ENCODE data around the gene GRIN3A.
A peak's percentile ranks its signal among the peaks of the same experiment; 100 is the strongest.
"Not testable (repeated sequence)": the region's sequence is repeated elsewhere in the genome, so short reads cannot be mapped to it uniquely, and the experiment has no call there.

GRIN3A gene

DNA sequence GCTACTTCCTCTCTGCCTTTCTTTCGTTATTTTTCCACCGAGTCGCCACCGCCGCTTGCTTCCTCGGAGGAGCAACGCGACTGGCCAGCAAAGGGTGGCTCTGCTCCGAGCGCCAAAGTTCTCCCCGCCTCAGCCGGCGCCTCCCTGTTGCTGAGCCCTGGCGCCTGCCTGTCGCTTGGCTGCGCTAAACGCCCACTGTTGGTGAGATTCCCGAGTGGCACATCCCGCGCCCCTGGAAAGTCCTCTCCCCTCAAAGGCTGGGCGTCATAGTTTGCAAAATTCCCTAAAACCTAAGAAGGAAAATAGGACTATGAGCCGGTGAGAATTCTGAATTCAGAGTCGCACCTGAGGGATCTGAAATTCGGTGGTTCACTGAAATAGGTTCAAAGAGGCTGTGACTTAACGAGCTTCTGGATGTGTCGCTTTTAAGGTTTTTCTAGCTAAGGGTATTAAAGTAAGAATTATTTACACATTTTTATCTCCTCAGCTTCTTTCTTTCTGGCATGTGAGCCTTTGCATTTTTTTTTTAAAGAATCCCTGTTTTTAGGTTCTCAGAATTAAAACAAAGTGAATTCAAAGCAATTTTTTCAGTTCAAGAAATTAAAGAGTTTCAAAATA is at the start of gene GRIN3A:
GRIN3A (minus strand) TSS at position 82 of the 618 bp plus-strand sequence. CDS start 668 bp downstream, outside the sequence.
- ATAC-seq, result no peak

DNA sequence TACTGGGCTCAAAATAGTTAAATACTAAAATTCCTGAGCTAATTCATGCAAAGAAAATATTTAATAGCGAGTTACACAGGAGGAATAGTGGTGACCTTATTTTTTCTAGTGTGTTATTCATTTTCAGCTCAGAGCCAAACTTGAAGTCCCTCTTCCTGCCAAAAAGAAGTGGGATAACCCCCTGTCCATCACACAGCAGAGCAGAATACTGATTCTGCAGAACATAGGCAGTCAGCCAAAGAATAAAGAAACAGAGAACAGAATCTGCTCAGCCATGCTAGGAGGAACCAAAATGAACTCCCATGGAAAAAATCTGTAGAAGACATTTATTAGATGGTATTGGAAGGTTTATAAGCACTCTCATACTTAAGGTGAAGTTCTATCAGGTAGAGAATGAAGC is 49.4 kb upstream of the GRIN3A start:
- no peak for DNase-seq

More for the DNA sequence above, at the start of gene GRIN3A:
- DNase-seq, result peak; percentile 6

GRCh38 chr9:101778332-101778731 is 39.9 kb upstream of the GRIN3A start:
- no peak for DNase-seq

More for the DNA sequence above, 49.4 kb upstream of the GRIN3A start:
- no peak for ATAC-seq

GRCh38 chr9:101764472-101764871 is 26.0 kb upstream of the GRIN3A start:
- ATAC-seq (no peak), DNase-seq (no peak)

More at GRCh38 chr9:101778332-101778731, 39.9 kb upstream of the GRIN3A start:
- no peak for ATAC-seq

DNA sequence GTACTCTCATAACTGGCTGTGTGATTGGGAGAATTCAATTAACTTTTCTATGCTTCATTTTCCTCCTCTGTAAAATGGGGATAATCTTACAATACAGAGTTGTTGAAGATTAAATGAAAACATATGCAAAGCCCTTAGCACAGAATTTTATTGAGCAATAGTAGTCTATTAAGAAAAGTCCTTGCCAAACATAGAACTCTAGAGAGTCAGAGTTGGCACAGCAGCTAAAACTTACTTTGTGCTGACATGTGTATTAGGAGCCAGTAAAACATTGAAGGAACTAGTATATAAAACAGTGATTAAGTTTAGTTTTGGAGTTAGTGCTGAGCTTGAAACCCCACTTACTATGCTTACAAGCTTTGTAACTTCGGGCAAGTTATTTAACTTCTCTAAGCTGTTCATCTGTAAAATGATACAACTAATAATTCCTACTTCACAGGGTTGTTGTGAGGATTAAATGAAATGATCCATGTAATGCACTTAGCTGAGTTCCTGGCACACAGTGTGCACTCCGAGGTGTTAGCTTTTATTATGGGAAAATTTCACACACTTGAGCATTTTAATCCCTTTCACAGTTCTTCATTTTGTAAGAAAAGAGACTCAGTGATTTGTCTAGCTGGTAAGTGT is 20.0 kb upstream of the GRIN3A start:
- DNase-seq (no peak), ATAC-seq (no peak)

DNA sequence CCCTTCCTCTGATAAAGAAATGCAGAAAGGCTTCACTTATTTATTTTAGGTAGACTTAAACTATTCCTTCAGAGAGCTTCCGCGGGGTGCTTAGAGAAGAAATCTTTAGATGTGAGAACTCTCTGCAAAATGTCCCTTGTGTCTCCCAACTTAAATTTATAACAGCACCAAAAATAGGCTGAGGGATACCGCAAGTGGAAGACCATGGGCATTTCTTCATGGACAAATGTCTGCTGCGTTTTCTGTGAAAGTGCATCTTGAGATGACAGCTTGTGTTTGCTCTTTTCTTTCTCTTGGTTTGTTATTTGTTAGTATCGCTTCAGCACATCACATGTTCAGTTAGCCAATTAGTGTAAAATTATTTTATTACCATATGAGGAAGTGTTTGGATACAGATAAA is 15.3 kb upstream of the GRIN3A start:
- ATAC-seq (no peak), DNase-seq (no peak)

DNA sequence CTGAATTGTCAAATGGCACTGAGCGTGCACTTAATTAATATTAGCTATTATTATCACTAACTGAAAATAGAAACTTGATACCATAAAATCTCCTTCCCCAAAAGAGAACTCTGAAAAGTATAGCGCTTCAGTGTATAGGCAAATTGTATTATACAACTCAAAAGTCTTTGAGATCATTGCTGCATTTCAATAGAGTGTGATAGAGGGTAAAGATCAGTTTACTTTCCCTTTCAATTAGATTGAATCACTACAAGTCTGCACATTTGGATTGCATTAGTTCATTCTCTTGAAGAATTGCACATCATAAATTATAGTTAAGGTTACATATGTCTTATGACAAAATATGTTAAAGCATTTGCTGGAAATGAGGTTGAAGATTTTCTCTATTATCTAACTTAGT is 13.4 kb upstream of the GRIN3A start:
- DNase-seq (no peak), ATAC-seq (no peak)

- ATAC-seq (no peak), DNase-seq (no peak)
These were observed 864 bp upstream of the GRIN3A start for GRCh38 chr9:101739311-101739710.

- DNase-seq (no peak), ATAC-seq (no peak)
These were observed 512 bp downstream of the GRIN3A start for GRCh38 chr9:101737705-101738565.

- DNase-seq, result no peak
- ATAC-seq, result no peak
These were observed 1.2 kb downstream of the GRIN3A start for GRCh38 chr9:101737165-101737704.

DNA sequence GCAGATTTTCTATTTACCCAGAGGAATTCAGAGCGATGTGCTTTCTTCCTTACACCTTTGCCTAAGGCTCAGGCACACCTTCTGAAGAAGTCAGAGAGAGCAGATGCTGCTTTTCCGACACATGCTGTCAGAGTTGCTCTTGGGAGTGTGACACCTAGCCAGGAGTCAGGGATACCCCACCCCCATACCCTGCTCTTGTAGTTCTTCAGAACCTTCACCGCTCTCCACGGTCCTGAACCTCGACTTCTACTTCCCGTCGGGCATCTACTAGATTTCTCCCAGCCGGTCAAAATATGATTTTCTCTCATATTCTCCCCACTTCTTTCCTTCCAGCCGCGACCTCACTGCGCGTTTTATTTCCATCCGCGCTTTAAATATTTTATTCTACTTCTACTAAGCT is 1.7 kb downstream of the GRIN3A start:
- no peak for DNase-seq
- ATAC-seq, result no peak

GRCh38 chr9:101731429-101731828 is 7.0 kb downstream of the GRIN3A start:
- no peak for ATAC-seq

DNA sequence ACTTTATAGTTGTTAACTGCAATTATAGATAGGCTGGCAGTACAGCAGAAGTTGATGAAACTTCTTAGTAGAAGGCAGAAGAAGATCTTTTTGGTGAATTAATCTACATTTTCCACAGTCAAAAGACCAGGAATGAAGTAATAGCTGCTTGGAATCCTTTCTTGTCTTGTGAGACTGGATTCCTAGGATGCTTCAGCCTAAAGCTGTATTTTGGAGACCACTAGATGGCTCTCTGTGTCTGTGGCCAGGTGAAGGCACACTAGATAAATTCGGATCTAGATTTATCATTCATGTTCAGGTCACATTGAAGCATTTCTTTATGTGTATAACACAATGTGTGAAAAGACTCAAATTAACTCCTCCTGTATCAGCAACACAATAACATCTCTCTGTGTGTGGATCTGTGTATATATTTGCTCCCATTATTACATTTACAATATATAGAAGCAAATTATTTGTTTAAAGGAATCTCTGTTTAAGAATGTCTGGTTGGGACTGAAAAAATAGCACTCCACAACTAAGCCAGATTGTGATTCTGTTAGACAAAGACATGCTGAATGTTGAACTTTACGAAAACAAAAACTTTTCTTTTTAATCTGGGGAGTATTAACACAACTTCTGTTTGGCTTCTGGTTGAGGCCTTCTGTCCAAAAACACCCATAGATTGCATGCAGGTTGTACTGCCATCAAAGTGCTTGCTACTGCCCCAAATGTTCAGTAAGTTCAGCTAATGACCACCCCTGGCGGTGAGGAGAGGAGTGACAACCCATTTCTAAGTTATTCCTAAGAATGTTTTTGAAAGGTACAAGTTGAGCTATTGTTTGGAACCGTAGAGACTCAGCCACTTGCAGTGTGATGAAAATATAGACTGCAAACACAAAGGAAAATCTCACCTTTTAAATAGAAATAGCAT is 10.6 kb downstream of the GRIN3A start:
- DNase-seq, result peak; percentile 14
- ATAC-seq, result peak; percentile 28

More at GRCh38 chr9:101731429-101731828, 7.0 kb downstream of the GRIN3A start:
- DNase-seq, result no peak

- ATAC-seq, DNase-seq: not testable (repeated sequence)
These were observed 14.2 kb downstream of the GRIN3A start for GRCh38 chr9:101724271-101724670.

GRCh38 chr9:101718192-101718591 is 20.3 kb downstream of the GRIN3A start:
- no peak for ATAC-seq
- no peak for DNase-seq

- ATAC-seq (no peak), DNase-seq (no peak)
These were observed 21.8 kb downstream of the GRIN3A start for GRCh38 chr9:101716629-101717028.

- ATAC-seq (no peak), DNase-seq (peak; percentile 50)
These were observed 27.0 kb downstream of the GRIN3A start for GRCh38 chr9:101711330-101711941.

DNA sequence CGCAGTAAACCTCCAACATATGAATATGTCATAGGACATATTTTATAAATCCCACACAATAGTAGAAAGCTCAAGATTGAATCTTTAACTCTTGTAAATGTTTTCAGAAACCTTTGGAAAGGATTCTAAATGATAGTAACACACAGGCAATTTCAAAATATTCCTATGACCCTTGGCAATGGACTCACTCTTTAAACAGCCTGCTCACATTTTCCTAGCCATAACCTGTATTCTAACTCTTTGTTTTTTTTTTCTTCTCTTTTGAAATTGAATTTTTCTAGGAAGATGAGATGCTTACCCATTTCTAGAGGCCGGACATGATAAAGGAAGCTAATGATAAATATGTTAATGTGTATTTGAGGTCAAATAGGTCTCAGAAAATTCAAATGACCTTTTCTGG is 29.6 kb downstream of the GRIN3A start:
- DNase-seq (no peak), ATAC-seq (no peak)

- DNase-seq (no peak), ATAC-seq (no peak)
These were observed 30.7 kb downstream of the GRIN3A start for GRCh38 chr9:101707721-101708120.

- no peak for DNase-seq
These were observed 31.4 kb downstream of the GRIN3A start for GRCh38 chr9:101706997-101707396.

DNA sequence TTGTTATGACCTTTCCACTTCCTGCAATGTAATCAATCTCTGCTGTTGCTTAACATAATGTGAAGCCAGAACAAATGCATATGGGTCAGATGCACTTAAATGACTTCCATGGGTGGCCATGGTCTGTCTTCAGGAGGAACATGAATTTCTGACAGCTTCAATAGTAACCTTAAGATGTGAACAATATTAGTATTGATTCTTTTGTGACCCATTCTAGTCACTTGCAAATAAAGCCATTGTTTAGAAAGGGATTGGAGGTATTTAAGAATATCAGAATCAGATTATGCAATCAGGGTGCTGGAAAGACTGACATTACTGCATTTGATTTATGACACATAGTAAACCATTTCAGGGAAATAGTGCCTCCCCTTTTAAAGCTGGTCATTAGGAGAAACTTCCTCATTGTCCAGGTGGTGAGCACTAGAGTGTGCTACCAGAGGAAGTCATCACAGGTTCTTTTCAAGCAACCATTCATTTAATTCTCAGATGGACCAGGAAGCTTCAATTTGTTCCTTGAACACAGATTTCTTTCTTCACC is 32.1 kb downstream of the GRIN3A start:
- DNase-seq (no peak), ATAC-seq (no peak)

More at GRCh38 chr9:101706997-101707396, 31.4 kb downstream of the GRIN3A start:
- no peak for ATAC-seq

All from stimulated activated naive CD8-positive, alpha-beta T cell treated with anti-CD3 and anti-CD28 coated beads, Interleukin-15, Interleukin-2, amounts not matched to agents 100 U/mL and 50 U/mL, for 24 hours (primary cell).